Nephron progenitor cell (in vitro differentiated cells): ENCODE data around the gene SHE.

Source experiments
- DNase-seq: peaks from one replicate; pipeline ENCODE4 v3.0.0; 2021
- H3K27ac Mint-ChIP-seq: 2 replicates; pipeline ENCODE4 v1.8.0; 2021; ENCODE audit warnings: mild to moderate bottlenecking, moderate library complexity, mixed read lengths
- H3K27me3 Mint-ChIP-seq: 2 replicates; pipeline ENCODE4 v1.8.0; 2021; ENCODE audit warnings: mild to moderate bottlenecking, low read depth, mixed read lengths; ENCODE audit not compliant: poor library complexity
- H3K36me3 Mint-ChIP-seq: 2 replicates; pipeline ENCODE4 v1.8.0; 2021; ENCODE audit warnings: low read depth, mixed read lengths
- H3K4me1 Mint-ChIP-seq: 2 replicates; pipeline ENCODE4 v1.8.0; 2021; ENCODE audit warnings: mixed read lengths
- H3K4me3 Mint-ChIP-seq: 2 replicates; pipeline ENCODE4 v1.8.0; 2021; ENCODE audit warnings: mild to moderate bottlenecking, moderate library complexity, mixed read lengths
- H3K9me3 Mint-ChIP-seq: 2 replicates; pipeline ENCODE4 v1.8.0; 2021; ENCODE audit warnings: mild to moderate bottlenecking, moderate library complexity, mixed read lengths
- CTCF ChIP-seq: fragments of 200-600 bp; sonication (generic); IDR thresholded peaks from 2 replicates; pipeline ENCODE4 v1.5.0; 2021; ENCODE audit warnings: antibody characterized with exemption

Gene SHE

GRCh38 chr1:154521695-154522094, 19.5 kb upstream of the SHE start:
- Mint-ChIP-seq H3K4me3 (no peak overlapping the region), H3K27me3 (peaks cover 18% of the 10 kb centered on the region), H3K9me3 (no peaks in the 10 kb centered on the region), H3K4me1 (peaks cover 14% of the 10 kb centered on the region), H3K27ac (no peak overlapping the region), H3K36me3 (no peaks in the 10 kb centered on the region)
- TF ChIP-seq CTCF, result no peak
- DNase-seq, result no peak

- no peak overlapping the region for H3K27ac Mint-ChIP-seq
- no peaks in the 10 kb centered on the region for H3K36me3 Mint-ChIP-seq
- H3K4me1 Mint-ChIP-seq, result peaks cover 14% of the 10 kb centered on the region
- no peak overlapping the region for H3K4me3 Mint-ChIP-seq
- TF ChIP-seq CTCF, result no peak
- no peaks in the 10 kb centered on the region for H3K9me3 Mint-ChIP-seq
- peaks cover 22% of the 10 kb centered on the region for H3K27me3 Mint-ChIP-seq
- DNase-seq, result no peak
Measured at GRCh38 chr1:154520333-154520732, 18.1 kb upstream of the SHE start.

- Mint-ChIP-seq H3K4me3 (no peak overlapping the region), H3K27ac (no peak overlapping the region), H3K36me3 (no peaks in the 10 kb centered on the region), H3K4me1 (peaks cover 14% of the 10 kb centered on the region), H3K27me3 (peaks cover 22% of the 10 kb centered on the region), H3K9me3 (no peaks in the 10 kb centered on the region)
- DNase-seq, result no peak
- TF ChIP-seq CTCF, result no peak
Measured at GRCh38 chr1:154519591-154519991, 17.4 kb upstream of the SHE start.

- Mint-ChIP-seq H3K27me3 (peaks cover 30% of the 10 kb centered on the region), H3K36me3 (no peaks in the 10 kb centered on the region), H3K27ac (no peak overlapping the region), H3K4me1 (peaks cover 14% of the 10 kb centered on the region), H3K4me3 (no peak overlapping the region), H3K9me3 (no peaks in the 10 kb centered on the region)
- no peak for DNase-seq
- TF ChIP-seq CTCF, result no peak
Measured at GRCh38 chr1:154517661-154518060, 15.4 kb upstream of the SHE start.

GRCh38 chr1:154514066-154514553, 11.9 kb upstream of the SHE start:
- H3K27me3 Mint-ChIP-seq, result peaks cover 33% of the 10 kb centered on the region
- H3K4me3 Mint-ChIP-seq, result no peak overlapping the region
- H3K27ac Mint-ChIP-seq, result no peak overlapping the region
- no peak for DNase-seq
- no peaks in the 10 kb centered on the region for H3K9me3 Mint-ChIP-seq
- no peaks in the 10 kb centered on the region for H3K4me1 Mint-ChIP-seq
- no peaks in the 10 kb centered on the region for H3K36me3 Mint-ChIP-seq
- TF ChIP-seq CTCF, result no peak

GRCh38 chr1:154512760-154513159, 10.5 kb upstream of the SHE start:
- H3K27me3 Mint-ChIP-seq, result peaks cover 46% of the 10 kb centered on the region
- no peak for TF ChIP-seq CTCF
- peaks cover 1% of the 10 kb centered on the region for H3K9me3 Mint-ChIP-seq
- no peak overlapping the region for H3K27ac Mint-ChIP-seq
- no peaks in the 10 kb centered on the region for H3K36me3 Mint-ChIP-seq
- H3K4me1 Mint-ChIP-seq, result no peaks in the 10 kb centered on the region
- no peak overlapping the region for H3K4me3 Mint-ChIP-seq
- no peak for DNase-seq
